Common myeloid progenitor, CD34-positive (primary cell): ENCODE results near the gene CEP170.

Experiments used
- CTCF ChIA-PET: fragments of 350-600 bp; sonication (Branson Sonifier 250); formaldehyde crosslinking; loops from one replicate; lab custom pipeline; 2021; ENCODE audit warnings: antibody characterized with exemption; lab: Charles Lee
- POLR2A ChIA-PET: fragments of 350-600 bp; sonication (Branson Sonifier 250); formaldehyde crosslinking; loops from one replicate; lab custom pipeline; 2021; ENCODE audit warnings: antibody characterized with exemption; lab: Charles Lee
- DNase-seq, 3 donors: peaks; one replicate each; pipeline versions ENCODE4 v3.0.0 to v3.0.0-alpha.2; 2013
- H3K27ac ChIP-seq, 2 experiments: 1 replicate in 1 of 2; 2 replicates in 1 of 2; pipeline ENCODE4 v1.7.0; 2013; ENCODE audit warnings: inconsistent platforms in 2 of 2, low read length in 2 of 2, mild to moderate bottlenecking in 2 of 2, low read depth in 1 of 2, moderate library complexity in 1 of 2; ENCODE audit not compliant: severe bottlenecking in 2 of 2, insufficient read depth in 1 of 2, poor library complexity in 1 of 2
- H3K27me3 ChIP-seq, 5 experiments: replicated peaks in 2 of 5; 1 replicate in 3 of 5; 2 replicates in 2 of 5; pipeline versions ENCODE4 v1.6.1 to v1.7.0; 2013; ENCODE audit warnings: low read length in 4 of 5, mild to moderate bottlenecking in 2 of 5, moderate library complexity in 2 of 5, inconsistent platforms in 1 of 5; ENCODE audit not compliant: insufficient read depth in 5 of 5, control insufficient read depth in 4 of 5
- H3K36me3 ChIP-seq, 4 experiments: 1 replicate in 2 of 4; 2 replicates in 2 of 4; pipeline versions ENCODE4 v1.6.1 to v1.7.0; 2013; ENCODE audit warnings: low read length in 3 of 4, control low read depth in 1 of 4, mild to moderate bottlenecking in 1 of 4; ENCODE audit not compliant: control insufficient read depth in 4 of 4, insufficient read depth in 4 of 4
- H3K4me1 ChIP-seq, 4 experiments: 1 replicate in 3 of 4; 2 replicates in 1 of 4; pipeline versions ENCODE4 v1.6.1 to v1.7.1; 2013; ENCODE audit warnings: low read length in 3 of 4, mild to moderate bottlenecking in 3 of 4, control low read depth in 1 of 4, inconsistent platforms in 1 of 4, moderate library complexity in 1 of 4; ENCODE audit not compliant: control insufficient read depth in 4 of 4, insufficient read depth in 4 of 4; ENCODE audit errors: control extremely low read depth in 1 of 4
- H3K4me3 ChIP-seq, 7 experiments: 1 replicate in 4 of 7; 2 replicates in 3 of 7; pipeline versions ENCODE4 v1.5.1 to v1.7.0; 2013; ENCODE audit warnings: mild to moderate bottlenecking in 7 of 7, low read length in 6 of 7, moderate library complexity in 6 of 7, inconsistent platforms in 2 of 7, low read depth in 2 of 7, control low read depth in 1 of 7; ENCODE audit not compliant: insufficient read depth in 4 of 7, control insufficient read depth in 1 of 7; ENCODE audit errors: extremely low read depth in 1 of 7
- H3K9me3 ChIP-seq, 5 experiments: 1 replicate in 4 of 5; 2 replicates in 1 of 5; pipeline versions ENCODE4 v1.6.1 to v1.7.1; 2013; ENCODE audit warnings: low read length in 4 of 5, mild to moderate bottlenecking in 2 of 5, inconsistent platforms in 1 of 5, low read depth in 1 of 5, moderate library complexity in 1 of 5; ENCODE audit not compliant: control insufficient read depth in 4 of 5, insufficient read depth in 2 of 5; ENCODE audit errors: control extremely low read depth in 1 of 5
- WGBS: methylation state at CpG from one replicate; pipeline ENCODE4 v1.1.5; 2013; ENCODE audit not compliant: insufficient coverage; 5-methylcytosine and 5-hydroxymethylcytosine counted together

CEP170 gene

GRCh38 chr1:243291292-243291691, 36.2 kb upstream of the CEP170 start:
- ChIA-PET CTCF (interaction anchor here (1.2 kb wide), 1 partner anchor 22 kb away, joined by 4 read pairs; no protein-coding TSS in a partner anchor), POLR2A (no interaction called here)
- Histone ChIP-seq H3K4me3 (no peak overlapping the region), H3K36me3 (peaks cover 14 to 49% (median 23%) of the 10 kb centered on the region in 4 experiments), H3K27ac (no peak overlapping the region), H3K9me3 (peaks cover 4 to 12% (median 5%) of the 10 kb centered on the region in 5 experiments), H3K4me1 (peaks cover 15 to 38% (median 22%) of the 10 kb centered on the region in 4 experiments), H3K27me3 (no peaks in the 10 kb centered on the region)
- no CpG with 5 or more reads among the region's 1 CpG for WGBS
- DNase-seq = no peak

DNA sequence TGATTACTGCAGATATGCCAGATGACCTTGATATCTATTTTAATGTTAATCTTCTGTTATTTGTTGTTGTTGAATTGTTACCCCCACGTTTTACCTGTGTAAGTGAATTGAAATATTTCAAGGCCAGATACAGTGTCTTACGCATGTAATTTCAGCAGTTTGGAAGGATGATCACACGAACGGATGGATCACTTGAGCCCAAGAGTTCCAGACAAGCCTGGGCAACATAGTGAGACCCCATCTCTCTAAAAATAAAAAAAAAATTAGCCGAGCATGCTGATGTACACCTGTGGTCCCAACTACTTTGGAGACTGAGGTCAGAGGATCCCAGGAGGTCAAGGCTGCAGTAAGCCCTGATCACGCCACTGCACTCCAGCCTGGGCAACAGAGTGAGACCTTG, 33.0 kb upstream of the CEP170 start:
- WGBS = 82% methylated on average over 5 of the region's 6 CpGs
- H3K27ac ChIP-seq = peak overlapping the region; percentile 75 to 80
- CTCF ChIA-PET = interaction anchor here (0.9 to 1.5 kb wide), 2 partner anchors 21 to 23 kb away, joined by 3 to 5 read pairs; no protein-coding TSS in a partner anchor

DNA sequence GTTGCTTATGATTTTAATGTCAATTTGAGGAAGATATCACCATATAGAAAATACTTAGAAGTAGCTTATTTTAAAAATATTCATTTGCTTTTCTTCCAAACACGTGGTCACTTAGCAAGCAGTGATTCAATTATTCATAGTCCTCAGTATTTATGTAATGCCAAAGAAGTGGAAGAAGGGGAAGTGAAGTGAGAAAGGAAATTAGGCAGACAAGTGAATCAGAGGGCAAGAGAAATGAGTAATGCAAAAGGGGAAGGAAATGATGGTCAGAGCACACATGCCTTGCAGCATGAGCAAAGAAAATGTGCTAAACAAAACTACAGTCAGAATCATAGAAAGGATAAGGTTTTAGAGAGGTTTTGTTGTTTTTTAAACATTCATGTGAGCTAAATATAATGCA, 32.6 kb upstream of the CEP170 start:
- peak; percentile 89 to 98 (median 95) for DNase-seq
- peaks cover 0 to 3% (median 0%) of the 10 kb centered on the region in 5 experiments for H3K9me3 ChIP-seq
- WGBS = no CpG with 5 or more reads among the region's 1 CpG
- CTCF ChIA-PET = interaction anchor here (0.9 to 1.5 kb wide), 3 partner anchors 15 to 23 kb away, joined by 3 to 5 read pairs (median 4); no protein-coding TSS in a partner anchor
- no peaks in the 10 kb centered on the region for H3K27me3 ChIP-seq
- peaks cover 18 to 55% (median 38%) of the 10 kb centered on the region in 4 experiments for H3K4me1 ChIP-seq
- POLR2A ChIA-PET = interaction anchor here (2.4 kb wide), 1 partner anchor 32 kb away, joined by 9 read pairs; the partner anchor contains the start of genes CEP170 and SDCCAG8
- peaks cover 10 to 27% (median 17%) of the 10 kb centered on the region in 4 experiments for H3K36me3 ChIP-seq
- H3K4me3 ChIP-seq = no peak overlapping the region
- H3K27ac ChIP-seq = peak overlapping the region; percentile 75 to 80

More for the DNA sequence above, 33.0 kb upstream of the CEP170 start:
- Histone ChIP-seq H3K4me3 (peak overlapping the region in 1 of 7 experiments; percentile 14), H3K27me3 (no peaks in the 10 kb centered on the region), H3K9me3 (peaks cover 0 to 3% (median 0%) of the 10 kb centered on the region in 5 experiments), H3K36me3 (peaks cover 10 to 31% (median 19%) of the 10 kb centered on the region in 4 experiments), H3K4me1 (peaks cover 18 to 55% (median 38%) of the 10 kb centered on the region in 4 experiments)
- POLR2A ChIA-PET = interaction anchor here (2.4 kb wide), 1 partner anchor 32 kb away, joined by 9 read pairs; the partner anchor contains the start of genes CEP170 and SDCCAG8
- no peak for DNase-seq

DNA sequence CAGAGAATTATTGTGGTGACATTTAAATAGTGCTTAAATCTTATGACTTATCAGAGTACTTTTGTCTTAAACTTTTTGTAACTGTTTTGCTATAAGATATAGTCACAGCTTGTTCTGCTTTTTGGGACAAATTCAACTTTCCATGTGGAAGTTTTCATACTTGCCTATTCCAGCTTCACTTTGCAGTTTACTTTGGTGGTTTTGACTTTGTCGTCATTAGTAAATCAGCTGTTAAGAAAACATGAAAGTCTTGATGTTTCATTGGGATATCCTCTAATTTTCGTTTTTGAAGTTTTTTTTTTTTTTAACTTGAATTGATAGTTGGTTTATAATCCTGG, 32.0 kb upstream of the CEP170 start:
- Histone ChIP-seq H3K36me3 (peaks cover 10 to 31% (median 20%) of the 10 kb centered on the region in 4 experiments), H3K4me1 (peaks cover 18 to 54% (median 38%) of the 10 kb centered on the region in 4 experiments), H3K27ac (peak overlapping the region in 1 of 2 experiments; percentile 60), H3K9me3 (peaks cover 0 to 3% (median 0%) of the 10 kb centered on the region in 5 experiments), H3K27me3 (no peaks in the 10 kb centered on the region), H3K4me3 (no peak overlapping the region)
- DNase-seq = peak in 1 of 3 donors; percentile 26
- WGBS = 63% methylated on average over 2 of the region's 2 CpGs
- ChIA-PET POLR2A (interaction anchor here (2.4 kb wide), 1 partner anchor 31 kb away, joined by 9 read pairs; the partner anchor contains the start of genes CEP170 and SDCCAG8), CTCF (interaction anchor here (0.9 to 3.9 kb wide), 4 partner anchors 14 to 31 kb away, joined by 3 to 16 read pairs (median 4); partner anchors contain the start of genes CEP170 and SDCCAG8)

DNA sequence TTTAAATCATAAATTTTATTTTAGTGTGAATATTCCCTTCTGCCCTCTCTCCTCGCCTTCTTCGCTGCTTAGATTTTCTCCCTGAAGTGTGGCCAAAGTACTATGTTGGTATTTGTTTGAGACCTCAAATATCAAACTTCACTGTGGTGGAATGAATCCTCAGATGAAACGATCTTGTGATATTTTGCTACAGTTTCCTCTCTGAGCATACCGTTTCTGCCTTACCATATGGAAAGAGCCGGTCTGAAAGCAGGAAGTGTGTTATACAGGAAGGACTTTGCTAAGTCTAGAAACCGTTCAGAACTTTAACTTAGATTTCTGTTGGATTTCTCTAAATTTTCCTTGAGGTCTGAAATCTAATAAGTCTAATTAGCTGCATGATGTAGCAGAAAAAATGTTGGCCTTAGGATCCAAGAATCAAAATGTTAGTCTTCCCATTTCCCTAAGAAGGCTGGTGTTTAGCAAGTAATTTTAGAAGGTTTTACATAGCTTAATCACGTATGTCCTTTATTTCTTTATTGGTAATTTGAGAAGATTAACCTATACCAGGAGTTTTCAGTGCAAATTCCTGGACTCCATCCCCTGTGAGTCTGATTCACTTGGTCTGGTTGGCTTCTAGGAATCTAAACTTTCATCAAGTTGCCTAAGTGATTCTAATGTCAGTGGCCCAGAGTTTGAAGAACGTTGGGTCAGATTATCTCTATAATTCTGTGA, 31.5 kb upstream of the CEP170 start:
- peaks cover 18 to 49% (median 38%) of the 10 kb centered on the region in 4 experiments for H3K4me1 ChIP-seq
- H3K36me3 ChIP-seq = peaks cover 10 to 36% (median 23%) of the 10 kb centered on the region in 4 experiments
- WGBS = 0% methylated on average over 1 of the region's 8 CpGs
- no peaks in the 10 kb centered on the region for H3K27me3 ChIP-seq
- ChIA-PET POLR2A (interaction anchor here (2.4 kb wide), 1 partner anchor 31 kb away, joined by 9 read pairs; the partner anchor contains the start of genes CEP170 and SDCCAG8), CTCF (interaction anchor here (1.4 to 3.9 kb wide), 3 partner anchors 14 to 31 kb away, joined by 4 to 16 read pairs (median 5); partner anchors contain the start of genes CEP170 and SDCCAG8)
- peaks cover 0 to 7% (median 0%) of the 10 kb centered on the region in 5 experiments for H3K9me3 ChIP-seq
- H3K4me3 ChIP-seq = no peak overlapping the region
- DNase-seq = peak in 1 of 3 donors; percentile 44
- peak overlapping the region; percentile 10 to 60 for H3K27ac ChIP-seq

DNA sequence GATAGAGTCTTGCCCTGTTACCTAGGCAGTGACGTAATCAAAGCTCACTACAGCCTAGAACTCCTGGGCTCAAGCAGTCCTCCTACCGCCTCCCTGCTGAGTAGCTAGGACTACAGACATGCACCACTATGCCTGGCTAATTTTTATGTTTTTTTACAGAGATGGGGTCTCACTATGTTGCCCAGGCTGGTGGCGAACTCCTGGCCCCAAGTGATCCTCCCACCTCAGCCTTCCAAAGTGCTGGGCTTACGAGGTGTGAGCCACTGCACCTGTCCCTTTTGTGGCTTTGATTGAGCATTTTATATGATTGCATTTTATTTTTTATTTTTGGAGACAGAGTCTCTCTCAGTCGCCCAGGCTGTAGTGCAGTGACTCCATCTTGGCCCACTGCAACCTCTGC, 26.6 kb upstream of the CEP170 start:
- H3K4me3 ChIP-seq = no peak overlapping the region
- H3K27me3 ChIP-seq = no peaks in the 10 kb centered on the region
- POLR2A ChIA-PET = no interaction called here
- peaks cover 7 to 22% (median 19%) of the 10 kb centered on the region in 4 experiments for H3K4me1 ChIP-seq
- 99% methylated on average over 5 of the region's 5 CpGs for WGBS
- DNase-seq = no peak
- CTCF ChIA-PET = interaction anchor here (0.9 kb wide), 1 partner anchor 18 kb away, joined by 5 read pairs; no protein-coding TSS in a partner anchor
- no peak overlapping the region for H3K27ac ChIP-seq
- peaks cover 15 to 59% (median 35%) of the 10 kb centered on the region in 4 experiments for H3K36me3 ChIP-seq
- peaks cover 0 to 21% (median 1%) of the 10 kb centered on the region in 5 experiments for H3K9me3 ChIP-seq
